Testis (tissue), 3 donors: ENCODE measurements around the gene DLG2. TPM values are rescaled to one million over a fixed set of nuclear protein-coding genes. Genes with fewer than 3 reads are reported as not detected.

ENCODE experiments used
- DNase-seq: peaks from one replicate; pipeline ENCODE4 v3.0.0-alpha.2; 2019
- H3K27ac ChIP-seq, 2 donors: fragments of 200-600 bp; sonication (generic); one replicate each; pipeline ENCODE4 v1.5.1; 2019
- H3K27me3 ChIP-seq: fragments of 200-600 bp; sonication (generic); one replicate; pipeline ENCODE4 v1.5.1; 2019
- H3K36me3 ChIP-seq: fragments of 200-600 bp; sonication (generic); one replicate; pipeline ENCODE4 v1.5.1; 2017; ENCODE audit warnings: low read depth; ENCODE audit errors: missing control alignments
- H3K4me1 ChIP-seq: fragments of 200-600 bp; sonication (generic); one replicate; pipeline ENCODE4 v1.5.1; 2019
- H3K4me3 ChIP-seq, 2 donors: fragments of 200-600 bp; sonication (generic); one replicate each; pipeline ENCODE4 v1.5.1; 2017 to 2019
- H3K9me3 ChIP-seq: fragments of 200-600 bp; sonication (generic); one replicate; pipeline ENCODE4 v1.5.1; 2017
- CTCF ChIP-seq, 3 experiments: fragments of 450-650 bp in 2 of 3; fragments of 200-600 bp in 1 of 3; sonication (generic) in 1 of 3; IDR thresholded peaks; one replicate each; pipeline ENCODE4 v1.5.1; 2016 to 2019; ENCODE audit warnings: antibody characterized with exemption in 3 of 3, mild to moderate bottlenecking in 2 of 3, moderate library complexity in 1 of 3
- POLR2A ChIP-seq: fragments of 450-650 bp; IDR thresholded peaks from one replicate; pipeline ENCODE4 v1.6.1; 2017; ENCODE audit warnings: antibody characterized with exemption, mild to moderate bottlenecking, moderate library complexity
- WGBS, 2 donors: methylation state at CpG; one replicate each; pipeline ENCODE4 v1.1.5; 2018; 5-methylcytosine and 5-hydroxymethylcytosine counted together
- intact Hi-C: fragments of 100-400 bp; cut with DNase I; formaldehyde crosslinking; loops from one replicate; pipeline ENCODE4 v1.15.1; 2023; ENCODE audit warnings: low total_unique reads
- polyA plus RNA-seq: library from polyadenylated mRNA; stranded (reverse); fragments of 350-450 nt; fragmentation: Illumina TruSeq; extraction: RNeasy Lipid Tissue Mini Kit (QIAGEN cat#74804); gene quantifications from one replicate; pipeline ENCODE4 v1.2.3, GENCODE V29; 2014; ENCODE audit warnings: low read depth, low replicate concordance; ENCODE audit not compliant: insufficient read depth
- total RNA-seq, 2 donors: library from RNA; depleted of rRNA; stranded (reverse); fragments of >200 nt; gene quantifications; one replicate each; pipeline ENCODE4 v1.2.3, GENCODE V29; 2016

Gene DLG2
- total and polyA plus RNA-seq, 3 donors from 2014 or later: 13.8 to 23.0 (median 14.1) TPM

- 88 to 92% methylated on average over 3 of the region's 3 CpGs for WGBS, 2 donors
- DNase-seq: no peak
- intact Hi-C loops: no loop called here
These were observed 2043.3 kb downstream of the DLG2 start for GRCh38 chr11:83583757-83584366.

GRCh38 chr11:83574519-83574918, 2052.6 kb downstream of the DLG2 start:
- intact Hi-C loops: no loop called here
- Histone ChIP-seq H3K4me1 (no peaks in the 10 kb centered on the region), H3K4me3 (no peak overlapping the region), H3K9me3 (no peaks in the 10 kb centered on the region), H3K27ac (no peak overlapping the region), H3K27me3 (no peaks in the 10 kb centered on the region), H3K36me3 (no peaks in the 10 kb centered on the region)
- TF ChIP-seq POLR2A (no peak), CTCF (IDR thresholded peaks at IDR 0.05) (no peak)
- DNase-seq: no peak
- 82% methylated on average over 2 of the region's 2 CpGs for WGBS, 2 donors

More at GRCh38 chr11:83583757-83584366, 2043.3 kb downstream of the DLG2 start:
- Histone ChIP-seq H3K27me3 (no peaks in the 10 kb centered on the region), H3K27ac (no peak overlapping the region), H3K36me3 (no peaks in the 10 kb centered on the region), H3K4me1 (no peaks in the 10 kb centered on the region), H3K9me3 (no peaks in the 10 kb centered on the region), H3K4me3 (no peak overlapping the region)
- no peak for TF ChIP-seq CTCF (IDR thresholded peaks at IDR 0.05)

GRCh38 chr11:83572581-83573496, 2054.3 kb downstream of the DLG2 start:
- intact Hi-C loops: no loop called here
- no peak overlapping the region for H3K4me3 ChIP-seq
- no peaks in the 10 kb centered on the region for H3K27me3 ChIP-seq
- no peaks in the 10 kb centered on the region for H3K4me1 ChIP-seq
- H3K36me3 ChIP-seq: no peaks in the 10 kb centered on the region
- TF ChIP-seq CTCF (IDR thresholded peaks at IDR 0.05): no peak
- no peak for TF ChIP-seq POLR2A
- WGBS, 2 donors: 85 to 89% methylated on average over 5 of the region's 5 CpGs
- no peak for DNase-seq
- H3K27ac ChIP-seq: no peak overlapping the region
- no peaks in the 10 kb centered on the region for H3K9me3 ChIP-seq

- TF ChIP-seq POLR2A: no peak
- no peak for TF ChIP-seq CTCF (IDR thresholded peaks at IDR 0.05)
- 43 to 54% methylated on average over 7 of the region's 7 CpGs for WGBS, 2 donors
- DNase-seq: no peak
- no peaks in the 10 kb centered on the region for H3K36me3 ChIP-seq
- H3K4me1 ChIP-seq: no peaks in the 10 kb centered on the region
- H3K27me3 ChIP-seq: no peaks in the 10 kb centered on the region
- no peaks in the 10 kb centered on the region for H3K9me3 ChIP-seq
- H3K27ac ChIP-seq: no peak overlapping the region
- H3K4me3 ChIP-seq: no peak overlapping the region
- intact Hi-C loops: no loop called here
These were observed 2055.8 kb downstream of the DLG2 start for GRCh38 chr11:83571302-83571701.
